Measurements from ENCODE around the gene CD8A.

CD8A gene

DNA sequence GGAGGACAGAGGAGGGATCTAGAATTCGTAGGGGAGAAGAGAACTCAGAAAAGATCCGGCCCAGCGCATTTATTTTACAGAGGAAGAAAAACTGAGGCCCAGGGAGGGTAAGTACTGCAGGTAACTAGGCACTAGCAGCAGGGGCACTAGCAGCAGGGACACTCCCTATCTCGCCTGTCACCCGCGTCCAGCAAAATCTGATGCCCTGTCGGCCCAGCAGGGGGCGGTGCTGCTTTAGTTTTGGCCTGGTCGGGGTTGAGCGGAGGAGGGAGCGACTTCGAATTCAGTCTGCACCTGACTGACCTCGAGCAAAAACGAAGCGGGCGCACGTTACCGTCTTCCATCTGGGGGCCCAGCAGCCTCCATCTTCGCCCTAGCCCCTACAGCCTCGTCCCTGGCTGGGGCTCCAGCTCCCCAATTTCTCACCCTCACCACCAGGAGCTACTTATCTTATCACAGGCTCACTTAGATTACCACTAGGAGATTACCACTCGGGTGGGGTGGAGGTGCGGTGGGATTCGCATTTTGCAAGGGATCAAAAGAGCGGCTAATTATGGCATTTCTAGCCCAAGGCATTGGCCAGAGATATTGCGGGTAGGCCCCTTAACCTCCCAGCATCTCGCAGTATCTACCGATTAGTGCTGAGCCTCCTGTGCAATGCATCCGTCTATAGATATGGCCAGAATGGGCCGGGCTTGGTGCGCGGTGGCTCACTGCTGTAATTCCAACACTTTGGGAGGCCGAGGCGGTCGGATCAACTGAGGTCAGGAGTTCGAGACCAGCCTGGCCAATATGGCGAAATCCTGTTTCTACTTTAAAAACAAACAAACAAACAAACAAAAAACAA is 17.8 kb upstream of the CD8A start:
- peak; percentile 91 for DNase-seq (ENCODE audit: low spot score)

GRCh38 chr2:86807468-86808275 is 17.0 kb upstream of the CD8A start:
- DNase-seq (ENCODE audit: low spot score): peak; percentile 70

DNA sequence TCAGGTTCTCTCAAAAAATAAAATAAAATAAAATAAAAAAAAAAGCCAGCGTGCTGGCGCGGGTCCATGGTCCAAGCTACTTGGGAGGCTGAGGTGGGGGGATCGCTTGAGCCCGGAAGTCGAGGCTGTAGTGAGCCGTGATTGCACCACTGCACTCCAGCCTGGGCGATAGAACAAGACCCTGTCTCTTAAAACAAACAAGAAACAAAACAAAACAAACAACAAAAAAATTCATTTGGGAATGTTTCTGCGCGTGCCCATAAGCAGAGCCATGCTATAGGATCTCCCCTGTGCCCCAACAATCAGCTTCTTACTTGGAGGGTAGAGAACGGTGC is 16.4 kb upstream of the CD8A start:
- DNase-seq (ENCODE audit: low spot score): no peak

DNA sequence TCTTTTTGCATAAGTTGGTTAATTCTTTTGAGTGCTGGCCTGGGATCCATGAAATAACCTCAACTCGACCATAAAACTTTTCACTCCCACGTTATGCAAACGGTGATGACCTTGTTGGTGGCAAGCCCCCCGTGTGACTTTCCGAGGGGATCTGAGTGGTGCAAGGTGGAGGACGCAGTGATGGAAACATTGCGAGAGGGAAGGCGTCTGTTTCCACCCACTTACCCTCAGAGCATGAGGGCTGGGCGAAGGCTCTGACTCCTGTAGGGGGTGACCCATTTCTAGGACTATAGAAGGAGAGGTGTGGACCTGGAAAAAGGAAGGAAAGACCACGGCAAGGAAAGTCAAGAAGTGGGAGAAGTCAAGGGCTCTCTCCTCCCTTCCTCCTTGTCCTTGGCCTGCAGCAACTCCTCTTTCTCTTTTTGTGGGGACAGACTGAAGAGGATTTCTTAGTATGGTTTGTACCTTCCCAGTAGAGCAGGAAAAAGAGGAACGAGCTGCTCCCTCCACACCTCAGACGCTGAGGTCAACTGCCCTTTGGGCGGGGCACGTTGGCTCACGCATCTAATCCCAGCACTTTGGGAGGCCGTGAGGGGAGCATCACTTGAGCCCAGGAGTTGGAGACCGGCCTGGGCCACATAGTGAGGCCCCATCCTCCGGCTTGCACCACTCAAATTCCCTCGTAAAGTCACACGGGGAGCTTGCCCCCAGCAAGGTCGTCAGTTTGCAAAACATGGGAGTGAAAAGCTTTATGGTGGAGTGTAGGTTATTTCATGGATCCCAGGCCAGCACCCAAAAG is 15.5 kb upstream of the CD8A start:
- DNase-seq (ENCODE audit: low spot score): no peak

DNA sequence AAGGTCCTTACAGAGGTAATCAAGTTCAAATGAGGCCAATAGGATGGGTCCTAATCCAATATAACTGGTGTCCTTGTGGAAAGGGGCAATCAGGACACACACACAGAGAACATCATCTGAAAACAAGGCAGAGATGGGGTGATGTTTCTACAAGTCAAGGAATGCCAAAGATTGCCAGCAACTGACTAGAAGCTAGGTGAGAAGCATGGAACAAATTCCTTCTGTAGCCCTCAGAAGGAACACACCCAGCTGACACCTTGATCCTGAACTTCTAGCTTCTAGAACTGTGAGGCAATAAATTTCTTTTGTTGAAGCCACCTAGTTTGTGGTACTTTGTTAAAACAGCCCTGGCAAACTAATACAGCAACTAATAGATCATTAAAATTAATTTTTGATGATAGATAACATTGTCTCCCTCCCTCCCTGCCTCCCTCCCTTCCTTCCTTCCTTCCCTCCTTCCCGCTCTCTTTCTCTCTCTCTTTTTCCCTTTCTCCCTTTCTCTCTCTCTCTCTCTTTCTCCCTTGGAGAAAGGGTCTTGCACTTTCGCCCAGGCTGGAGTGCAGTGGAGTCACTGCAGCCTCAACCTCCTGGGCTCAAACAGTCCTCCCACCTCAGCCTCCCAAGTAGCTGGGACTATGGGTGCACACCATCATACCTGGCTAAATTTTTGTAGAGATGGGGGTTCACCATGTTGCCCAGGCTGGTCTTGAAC is 10.3 kb upstream of the CD8A start:
- no peak for DNase-seq (ENCODE audit: low spot score)

DNA sequence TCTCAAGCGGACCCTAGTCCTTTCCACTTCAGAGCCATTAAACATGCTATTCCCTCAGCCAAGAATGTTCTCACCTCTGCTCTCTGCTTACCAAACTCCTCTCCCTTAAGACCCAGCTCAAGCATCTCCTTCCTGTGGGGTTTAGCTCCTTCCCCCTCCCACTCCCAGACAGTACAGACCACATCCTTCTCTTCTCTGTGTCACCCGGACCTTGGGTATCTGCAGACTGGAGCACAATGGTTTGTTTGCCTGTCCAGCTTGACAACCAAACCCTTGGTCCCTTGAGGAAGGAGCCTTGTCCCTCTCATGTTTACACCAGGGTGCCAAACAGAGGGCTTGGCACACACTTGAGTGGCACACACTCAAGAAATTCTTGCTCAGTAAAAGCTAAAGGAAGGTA is 4.1 kb upstream of the CD8A start:
- no peak for DNase-seq (ENCODE audit: low spot score)

DNA sequence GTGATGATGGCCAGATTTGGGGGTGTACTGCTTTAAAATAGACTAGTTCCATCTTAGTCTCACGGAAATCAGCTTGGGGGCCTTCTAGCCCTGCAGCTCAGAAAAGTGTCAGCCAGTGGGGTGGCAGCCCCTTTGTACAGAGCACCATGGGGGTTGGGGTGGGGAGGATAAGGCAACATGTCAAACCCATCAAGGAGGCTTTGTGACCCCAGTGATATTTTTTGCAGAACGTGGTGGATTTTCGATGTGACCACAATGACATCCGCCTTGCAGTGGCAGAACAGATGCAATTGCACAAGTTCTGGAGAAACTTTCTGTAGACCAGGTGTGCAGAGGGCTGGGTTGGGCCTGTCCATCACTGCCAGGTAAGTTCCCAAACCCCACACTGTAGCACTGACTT is 3.0 kb upstream of the CD8A start:
- no peak for DNase-seq (ENCODE audit: low spot score)

DNA sequence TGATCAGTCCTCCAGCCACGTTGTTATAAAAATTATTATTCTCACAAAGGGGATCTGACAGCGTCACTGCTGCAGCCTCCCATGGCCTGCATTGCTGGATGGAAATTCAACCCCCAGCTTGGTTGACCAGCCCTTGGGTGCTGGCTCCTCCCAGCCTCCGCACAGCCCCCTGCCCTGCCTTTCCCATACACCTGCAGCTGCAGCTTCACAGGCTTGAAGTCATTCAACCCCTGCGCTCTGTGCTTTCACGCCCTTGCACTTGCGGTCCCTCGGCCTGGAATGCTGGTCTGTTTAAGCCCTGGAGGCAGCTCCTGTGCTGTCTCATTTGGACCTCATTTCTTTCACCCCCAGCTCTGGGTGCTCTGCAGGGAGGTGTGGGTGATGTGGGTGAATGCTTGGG is 860 bp upstream of the CD8A start:
- no peak for DNase-seq (ENCODE audit: low spot score)

GRCh38 chr2:86790134-86790675 is 508 bp downstream of the CD8A start:
- no peak for DNase-seq (ENCODE audit: low spot score)

GRCh38 chr2:86789687-86790133 is 1.0 kb downstream of the CD8A start:
- peak; percentile 54 for DNase-seq (ENCODE audit: low spot score)

DNA sequence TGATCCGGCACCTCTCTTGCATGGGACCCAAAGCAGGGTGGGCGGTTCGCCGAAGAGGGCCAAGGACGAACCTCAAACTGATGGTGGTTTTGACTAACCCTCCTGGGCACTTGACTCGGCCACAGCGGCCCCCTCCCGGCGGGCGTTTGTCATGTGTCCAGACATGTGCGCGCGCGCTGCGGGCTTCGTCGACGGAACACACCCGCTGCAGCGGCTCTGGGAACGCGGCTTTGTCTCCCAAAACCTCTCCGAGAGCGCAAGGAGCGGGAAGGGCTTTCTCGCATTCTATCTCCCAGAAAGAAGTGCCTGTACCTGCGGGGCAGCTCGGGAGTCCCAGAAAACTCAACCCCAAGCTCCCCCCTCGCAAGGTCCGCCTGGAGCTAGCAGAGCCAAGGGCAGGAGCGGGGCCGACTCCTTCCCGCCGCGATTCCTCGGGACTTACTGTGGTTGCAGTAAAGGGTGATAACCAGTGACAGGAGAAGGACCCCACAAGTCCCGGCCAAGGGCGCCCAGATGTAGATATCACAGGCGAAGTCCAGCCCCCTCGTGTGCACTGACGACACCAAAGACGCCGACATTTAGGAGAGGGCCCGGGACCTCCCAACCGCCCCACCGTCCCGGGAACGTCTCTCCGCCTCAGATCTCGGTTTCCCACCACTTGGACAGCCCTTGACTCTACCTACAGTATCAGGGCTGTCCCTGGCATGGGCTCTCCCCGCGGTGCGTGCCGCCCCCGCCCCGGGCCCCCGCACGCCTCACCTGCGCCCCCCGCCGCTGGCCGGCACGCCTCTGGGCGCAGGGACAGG is 1.6 kb downstream of the CD8A start:
- DNase-seq (ENCODE audit: low spot score): no peak

- DNase-seq (ENCODE audit: low spot score): no peak
These were observed 2.5 kb downstream of the CD8A start for GRCh38 chr2:86788165-86788564.

DNA sequence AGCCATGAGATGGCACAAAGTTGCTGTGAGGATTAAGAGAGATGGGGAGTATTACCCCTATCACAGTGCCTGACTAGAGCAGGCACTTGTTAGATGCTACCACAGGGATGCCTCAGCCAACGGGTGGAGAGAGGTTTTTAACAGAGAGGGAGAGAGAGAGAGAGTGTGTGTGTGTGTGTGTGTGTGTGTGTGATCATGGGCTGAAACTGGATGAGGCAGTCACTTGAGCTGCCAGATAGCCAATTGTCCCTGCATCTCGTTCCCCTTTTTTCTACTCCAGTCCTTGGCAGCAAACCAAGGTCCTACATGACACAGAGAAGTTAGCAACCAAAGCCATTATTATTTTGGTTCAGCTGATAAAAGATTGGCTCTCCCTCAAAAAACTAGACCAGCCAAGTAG is 3.0 kb downstream of the CD8A start:
- DNase-seq (ENCODE audit: low spot score): no peak

- DNase-seq (ENCODE audit: low spot score): no peak
These were observed 4.6 kb downstream of the CD8A start for GRCh38 chr2:86786001-86786536.

DNA sequence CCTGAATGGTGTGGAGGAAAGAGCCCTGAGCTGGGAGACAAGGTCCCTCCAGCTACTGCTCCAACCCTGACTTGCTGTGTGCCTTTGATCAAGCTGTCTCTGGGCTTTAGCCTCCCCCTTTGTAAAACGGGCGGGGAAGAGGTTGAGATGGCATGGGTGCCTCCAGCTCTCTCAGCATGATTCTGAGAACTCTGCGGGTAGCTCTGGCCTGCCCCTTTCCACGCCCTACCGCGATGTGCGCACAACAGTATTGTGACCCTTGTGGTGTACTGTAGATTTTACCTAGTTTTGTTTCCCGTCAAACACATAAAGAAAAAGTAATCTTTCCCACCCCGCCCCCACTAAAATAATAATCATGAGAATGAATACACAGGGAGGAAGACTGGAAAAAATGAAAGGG is 5.3 kb downstream of the CD8A start:
- DNase-seq (ENCODE audit: low spot score): no peak

DNA sequence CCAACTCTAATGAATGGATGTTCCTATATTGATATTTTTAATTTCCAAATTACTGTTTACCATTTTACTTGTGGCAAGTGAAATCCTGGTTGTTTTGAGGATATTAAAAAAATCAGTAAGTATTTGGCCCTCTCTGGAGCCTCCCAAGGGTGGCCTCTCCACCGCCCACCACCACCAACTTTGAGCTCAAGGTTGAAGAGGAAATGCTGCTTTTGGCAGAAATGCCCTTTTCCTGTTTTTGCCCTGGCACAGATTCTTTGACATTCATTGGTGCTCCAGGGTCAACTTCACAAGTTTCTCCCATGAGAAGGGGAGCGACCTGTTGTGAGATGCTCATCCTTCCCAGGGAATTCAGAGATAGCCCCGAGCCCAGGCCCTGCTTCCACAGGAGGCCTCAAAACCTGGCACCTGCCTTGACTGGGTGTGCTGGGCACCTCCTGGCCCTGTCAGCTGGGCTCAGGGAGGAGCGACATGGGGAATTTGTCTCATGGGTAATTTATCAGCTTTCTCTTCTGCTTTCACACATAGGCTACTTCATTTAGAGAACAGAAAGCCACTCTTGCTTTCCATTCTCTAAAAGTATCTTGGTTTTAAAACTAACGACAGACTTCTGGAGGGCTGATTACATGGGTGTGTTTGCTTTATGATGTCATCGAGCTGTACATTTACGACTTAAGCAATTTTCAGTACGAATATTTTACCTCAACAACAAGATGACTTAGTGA is 6.9 kb downstream of the CD8A start:
- no peak for DNase-seq (ENCODE audit: low spot score)

GRCh38 chr2:86782748-86783147 is 8.0 kb downstream of the CD8A start:
- DNase-seq (ENCODE audit: low spot score): no peak

DNA sequence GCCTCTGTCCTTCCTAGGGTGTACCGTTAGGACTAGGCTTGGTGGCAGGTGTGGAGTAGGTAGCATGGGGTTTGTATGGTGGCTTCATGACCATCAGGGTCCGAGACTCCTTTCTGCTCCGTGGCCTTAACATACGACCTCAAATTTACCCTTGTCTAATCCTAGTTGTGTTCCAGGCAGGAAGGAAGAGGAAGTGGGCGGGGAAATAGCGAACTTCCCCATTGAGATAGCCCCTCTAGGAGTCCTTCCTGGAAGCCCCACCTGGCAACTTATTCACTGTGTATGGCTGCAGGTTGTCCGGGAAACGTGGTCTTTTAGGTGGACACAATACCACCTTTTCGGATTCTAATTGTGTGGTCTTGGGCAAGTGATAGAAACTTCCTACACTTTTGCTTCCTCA is 9.3 kb downstream of the CD8A start:
- DNase-seq (ENCODE audit: low spot score): no peak

DNA sequence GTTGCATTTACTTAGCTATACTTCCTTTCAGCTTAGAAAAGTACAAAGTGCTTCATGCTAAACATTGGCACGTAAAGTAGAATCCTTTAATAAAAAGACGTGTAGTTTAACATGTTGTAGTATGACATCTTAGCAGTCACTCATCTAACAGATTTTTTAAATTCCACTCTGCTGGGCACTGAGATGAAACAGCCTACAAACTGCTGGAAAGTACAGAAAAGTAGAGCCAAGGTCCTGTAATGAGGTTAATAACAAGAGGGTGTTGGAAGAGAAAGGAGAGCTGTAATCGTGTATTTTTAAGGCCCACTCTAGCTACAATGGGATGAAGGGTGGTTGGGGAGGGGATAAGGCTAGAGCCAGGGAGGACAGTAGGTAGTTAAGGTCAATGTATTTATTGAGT is 10.7 kb downstream of the CD8A start:
- DNase-seq (ENCODE audit: low spot score): no peak

DNA sequence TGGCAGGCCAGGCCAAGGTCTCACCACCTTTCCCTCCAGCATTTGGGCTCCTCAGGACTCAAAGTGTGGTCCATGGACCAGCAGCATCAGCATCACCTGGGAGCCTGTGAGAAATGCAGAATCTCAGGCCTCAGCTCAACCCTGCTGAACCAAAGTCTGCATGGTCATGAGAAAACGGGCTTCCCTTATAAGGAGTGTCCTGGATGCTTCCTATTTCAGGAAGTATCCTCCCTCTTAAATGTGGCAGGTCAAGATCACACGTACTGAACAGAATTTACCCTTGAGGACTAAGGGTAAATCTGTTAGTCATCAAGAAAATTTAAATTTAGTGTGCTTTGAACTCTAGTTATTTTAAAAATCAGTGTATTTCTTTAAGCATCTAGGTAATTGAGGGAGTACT is 11.8 kb downstream of the CD8A start:
- DNase-seq (ENCODE audit: low spot score): no peak
